CD4-positive, alpha-beta T cell (primary cell): ENCODE results near the gene KCNE2. TPM values are rescaled to one million over a fixed set of nuclear protein-coding genes. Genes with fewer than 3 reads are reported as not detected.

ENCODE experiments used
- ATAC-seq: fragments of 200-7000 bp; cut with Tn5 transposase; one replicate; pipeline ENCODE4 v1.10.0; 2022; ENCODE audit warnings: mild to moderate bottlenecking; ENCODE audit not compliant: poor library complexity
- CTCF ChIA-PET: fragments of 350-600 bp; sonication (Branson Sonifier 250); formaldehyde crosslinking; loops from one replicate; lab custom pipeline; 2021; ENCODE audit warnings: antibody characterized with exemption, inconsistent platforms; lab: Charles Lee
- POLR2A ChIA-PET: fragments of 350-600 bp; sonication (Branson Sonifier 250); formaldehyde crosslinking; loops from one replicate; lab custom pipeline; 2021; ENCODE audit warnings: antibody characterized with exemption, inconsistent platforms; lab: Charles Lee
- DNase-seq, 14 experiments: peaks; one replicate each; pipeline ENCODE4 v3.0.0-alpha.2; 2013 to 2020; ENCODE audit warnings: mixed read lengths in 2 of 14
- H3K27ac ChIP-seq, 2 donors: one replicate each; pipeline versions ENCODE4 v1.5.1 to v1.7.0; 2013; ENCODE audit warnings: low read length in 2 of 2, low read depth in 1 of 2, mild to moderate bottlenecking in 1 of 2
- H3K27me3 ChIP-seq, 2 experiments: 1 replicate in 1 of 2; 2 replicates in 1 of 2; pipeline versions ENCODE4 v1.6.1 to v1.7.0; 2013; ENCODE audit warnings: low read length in 2 of 2, control low read depth in 1 of 2, mild to moderate bottlenecking in 1 of 2, moderate library complexity in 1 of 2; ENCODE audit not compliant: insufficient read depth in 2 of 2, control insufficient read depth in 1 of 2
- H3K36me3 ChIP-seq: one replicate; pipeline ENCODE4 v1.6.1; 2013; ENCODE audit warnings: low read length, control low read depth; ENCODE audit not compliant: insufficient read depth
- H3K4me1 ChIP-seq: one replicate; pipeline ENCODE4 v1.6.1; 2013; ENCODE audit warnings: low read length, control low read depth; ENCODE audit not compliant: insufficient read depth
- H3K4me3 ChIP-seq: one replicate; pipeline ENCODE4 v1.5.1; 2013; ENCODE audit warnings: mild to moderate bottlenecking, low read length, moderate library complexity
- H3K9me3 ChIP-seq, 2 experiments: 1 replicate in 1 of 2; 2 replicates in 1 of 2; pipeline versions ENCODE4 v1.6.1 to v1.7.0; 2013; ENCODE audit warnings: low read length in 2 of 2, mild to moderate bottlenecking in 2 of 2, control low read depth in 1 of 2, moderate library complexity in 1 of 2; ENCODE audit not compliant: control insufficient read depth in 1 of 2, insufficient read depth in 1 of 2
- H3K27ac Mint-ChIP-seq: one replicate; pipeline ENCODE4 v1.8.0; 2020; ENCODE audit warnings: mixed read lengths
- H3K27me3 Mint-ChIP-seq: one replicate; pipeline ENCODE4 v1.8.0; 2021; ENCODE audit warnings: mixed read lengths
- H3K36me3 Mint-ChIP-seq: one replicate; pipeline ENCODE4 v1.8.0; 2021; ENCODE audit warnings: low read depth, mixed read lengths
- H3K4me1 Mint-ChIP-seq: one replicate; pipeline ENCODE4 v1.8.0; 2021; ENCODE audit warnings: low read depth, mixed read lengths
- H3K4me3 Mint-ChIP-seq: one replicate; pipeline ENCODE4 v1.8.0; 2020; ENCODE audit warnings: mild to moderate bottlenecking, mixed read lengths
- H3K9me3 Mint-ChIP-seq: one replicate; pipeline ENCODE4 v1.8.0; 2020; ENCODE audit warnings: mixed read lengths
- CTCF ChIP-seq: fragments of 200-600 bp; IDR thresholded peaks from one replicate; pipeline ENCODE4 v1.8.0; 2022; ENCODE audit warnings: antibody characterized with exemption, mild to moderate bottlenecking
- intact Hi-C, 2 experiments: fragments of 100-400 bp; cut with DNase I in 1 of 2; cut with micrococcal nuclease in 1 of 2; formaldehyde crosslinking; loops; one replicate each; pipeline versions ENCODE4 v1.15.1 to v1.9.0; 2023 to 2025; cut with DNase I, micrococcal nuclease
- total RNA-seq, 174 experiments: library from RNA in 2 of 174; stranded (reverse) in 2 of 174; gene quantifications; one replicate each; pipeline ENCODE4 v1.2.3 and lab custom pipeline; 2021 to 2026

Gene KCNE2
- total RNA-seq, 2 experiments from 2014 or later: not detected

GRCh38 chr21:34336756-34337391, 26.9 kb upstream of the KCNE2 start:
- no peaks in the 10 kb centered on the region for H3K4me1 Mint-ChIP-seq
- no peak for TF ChIP-seq CTCF
- CTCF ChIA-PET: interaction anchor here (1.4 kb wide), 1 partner anchor 11 kb away, joined by 3 read pairs; no protein-coding TSS in a partner anchor
- no peak overlapping the region for H3K27ac ChIP-seq
- intact Hi-C loops: no loop called here
- no peaks in the 10 kb centered on the region for H3K36me3 ChIP-seq
- no peak overlapping the region for H3K4me3 Mint-ChIP-seq
- H3K27me3 Mint-ChIP-seq: no peaks in the 10 kb centered on the region
- H3K4me1 ChIP-seq: no peaks in the 10 kb centered on the region
- POLR2A ChIA-PET: no interaction called here
- no peak overlapping the region for H3K27ac Mint-ChIP-seq
- no peaks in the 10 kb centered on the region for H3K9me3 ChIP-seq
- no peak for ATAC-seq
- no peaks in the 10 kb centered on the region for H3K9me3 Mint-ChIP-seq
- no peaks in the 10 kb centered on the region for H3K27me3 ChIP-seq
- no peak for DNase-seq
- H3K4me3 ChIP-seq: no peak overlapping the region
- H3K36me3 Mint-ChIP-seq: no peaks in the 10 kb centered on the region

DNA sequence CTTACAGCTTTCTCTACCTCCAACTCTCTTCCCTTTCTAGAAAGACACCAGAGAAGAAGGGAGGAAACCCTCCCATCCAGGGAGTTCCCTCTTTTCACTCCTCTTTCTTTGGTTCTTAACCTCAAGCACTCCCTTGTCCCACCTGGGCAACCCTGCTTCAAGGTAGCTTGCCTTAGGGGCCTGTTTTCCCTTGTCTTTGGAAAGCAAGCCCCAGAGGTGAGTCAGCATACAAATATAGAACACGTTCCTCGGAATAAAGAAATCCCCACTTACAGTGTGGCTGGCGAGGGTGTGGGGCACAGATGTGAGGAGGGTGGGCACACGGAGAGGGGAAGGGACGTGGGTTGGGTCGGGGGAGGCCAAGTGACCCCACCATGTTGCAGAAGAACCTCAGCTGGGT, 26.1 kb upstream of the KCNE2 start:
- no peak overlapping the region for H3K4me3 Mint-ChIP-seq
- no peaks in the 10 kb centered on the region for H3K36me3 Mint-ChIP-seq
- ATAC-seq (no peak), DNase-seq (no peak)
- no peaks in the 10 kb centered on the region for H3K4me1 ChIP-seq
- H3K4me3 ChIP-seq: no peak overlapping the region
- no peaks in the 10 kb centered on the region for H3K36me3 ChIP-seq
- no peaks in the 10 kb centered on the region for H3K9me3 ChIP-seq
- no peak overlapping the region for H3K27ac ChIP-seq
- H3K4me1 Mint-ChIP-seq: no peaks in the 10 kb centered on the region
- H3K27ac Mint-ChIP-seq: no peak overlapping the region
- POLR2A ChIA-PET: no interaction called here
- CTCF ChIA-PET: interaction anchor here (0.8 kb wide), 1 partner anchor 10 kb away, joined by 3 read pairs; no protein-coding TSS in a partner anchor
- no peaks in the 10 kb centered on the region for H3K9me3 Mint-ChIP-seq
- intact Hi-C loops: no loop called here
- no peaks in the 10 kb centered on the region for H3K27me3 ChIP-seq
- no peak for TF ChIP-seq CTCF
- H3K27me3 Mint-ChIP-seq: no peaks in the 10 kb centered on the region

GRCh38 chr21:34338226-34338625, 25.6 kb upstream of the KCNE2 start:
- no peaks in the 10 kb centered on the region for H3K36me3 ChIP-seq
- H3K9me3 Mint-ChIP-seq: no peaks in the 10 kb centered on the region
- H3K27me3 Mint-ChIP-seq: no peaks in the 10 kb centered on the region
- H3K36me3 Mint-ChIP-seq: no peaks in the 10 kb centered on the region
- intact Hi-C loops: no loop called here
- DNase-seq (no peak), ATAC-seq (no peak)
- H3K4me1 Mint-ChIP-seq: no peaks in the 10 kb centered on the region
- H3K9me3 ChIP-seq: no peaks in the 10 kb centered on the region
- no peak overlapping the region for H3K4me3 ChIP-seq
- POLR2A ChIA-PET: no interaction called here
- no peak overlapping the region for H3K27ac ChIP-seq
- no peak overlapping the region for H3K4me3 Mint-ChIP-seq
- H3K27me3 ChIP-seq: no peaks in the 10 kb centered on the region
- H3K4me1 ChIP-seq: no peaks in the 10 kb centered on the region
- TF ChIP-seq CTCF: no peak
- CTCF ChIA-PET: interaction anchor here (0.8 kb wide), 1 partner anchor 10 kb away, joined by 3 read pairs; no protein-coding TSS in a partner anchor
- H3K27ac Mint-ChIP-seq: no peak overlapping the region
